HL-60 (cell line): Measurements from ENCODE around the gene SNX10.

Experiments used
- CTCF ChIP-seq: IDR thresholded peaks from one replicate; pipeline ENCODE4 v1.5.1; 2011; ENCODE audit warnings: low read length, control low read depth, inconsistent platforms; ENCODE audit not compliant: insufficient read depth
- REST ChIP-seq: IDR thresholded peaks from 2 replicates; pipeline ENCODE4 v1.6.1; 2012; ENCODE audit warnings: low read depth; ENCODE audit not compliant: insufficient replicate concordance

GRCh38 chr7:26356929-26357798 is 65.5 kb downstream of the SNX10 start:
- TF ChIP-seq CTCF (no peak), REST (no peak)
